HEK293T (cell line): Measurements from ENCODE around the gene MTA1.

Experiments used
- ARNT ChIP-seq: fragments of 450-650 bp; IDR thresholded peaks from 2 replicates; pipeline ENCODE4 v1.6.1; 2017; ENCODE audit warnings: mild to moderate bottlenecking
- CTBP1 ChIP-seq: fragments of 450-650 bp; IDR thresholded peaks from 2 replicates; pipeline ENCODE4 v1.6.1; 2016; ENCODE audit warnings: borderline replicate concordance
- ELF4 ChIP-seq: fragments of 450-650 bp; IDR thresholded peaks from 2 replicates; pipeline ENCODE4 v1.6.1; 2017; ENCODE audit warnings: antibody characterized with exemption
- FOXA1 ChIP-seq: fragments of 450-650 bp; IDR thresholded peaks from 2 replicates; pipeline ENCODE4 v1.6.1; 2016; ENCODE audit warnings: mild to moderate bottlenecking
- FOXK2 ChIP-seq: fragments of 450-650 bp; IDR thresholded peaks from 2 replicates; pipeline ENCODE4 v1.6.1; 2016; ENCODE audit warnings: mild to moderate bottlenecking
- FOXM1 ChIP-seq: fragments of 450-650 bp; IDR thresholded peaks from 2 replicates; pipeline ENCODE4 v1.6.1; 2017; ENCODE audit warnings: mild to moderate bottlenecking, borderline replicate concordance
- HDGF ChIP-seq: fragments of 450-650 bp; IDR thresholded peaks from 2 replicates; pipeline ENCODE4 v1.6.1; 2017; ENCODE audit warnings: antibody characterized with exemption, borderline replicate concordance
- LEF1 ChIP-seq: fragments of 450-650 bp; IDR thresholded peaks from 2 replicates; pipeline ENCODE4 v1.6.1; 2017; ENCODE audit warnings: mild to moderate bottlenecking, borderline replicate concordance
- NFRKB ChIP-seq: fragments of 450-650 bp; IDR thresholded peaks from 2 replicates; pipeline ENCODE4 v1.6.1; 2016; ENCODE audit warnings: mild to moderate bottlenecking, moderate library complexity
- SP1 ChIP-seq: fragments of 450-650 bp; IDR thresholded peaks from 2 replicates; pipeline ENCODE4 v1.6.1; 2017
- SUZ12 ChIP-seq: fragments of 450-650 bp; IDR thresholded peaks from 2 replicates; pipeline ENCODE4 v1.6.1; 2016; ENCODE audit warnings: mild to moderate bottlenecking
- TARDBP ChIP-seq: fragments of 450-650 bp; IDR thresholded peaks from 2 replicates; pipeline ENCODE4 v1.6.1; 2016
- ZNF384 ChIP-seq: fragments of 450-650 bp; IDR thresholded peaks from 2 replicates; pipeline ENCODE4 v1.6.1; 2016
- TF ChIP-seq, protein P1 (sequence below): fragments of 450-650 bp; IDR thresholded peaks from 2 replicates; pipeline ENCODE4 v1.6.1; 2016

DNA sequence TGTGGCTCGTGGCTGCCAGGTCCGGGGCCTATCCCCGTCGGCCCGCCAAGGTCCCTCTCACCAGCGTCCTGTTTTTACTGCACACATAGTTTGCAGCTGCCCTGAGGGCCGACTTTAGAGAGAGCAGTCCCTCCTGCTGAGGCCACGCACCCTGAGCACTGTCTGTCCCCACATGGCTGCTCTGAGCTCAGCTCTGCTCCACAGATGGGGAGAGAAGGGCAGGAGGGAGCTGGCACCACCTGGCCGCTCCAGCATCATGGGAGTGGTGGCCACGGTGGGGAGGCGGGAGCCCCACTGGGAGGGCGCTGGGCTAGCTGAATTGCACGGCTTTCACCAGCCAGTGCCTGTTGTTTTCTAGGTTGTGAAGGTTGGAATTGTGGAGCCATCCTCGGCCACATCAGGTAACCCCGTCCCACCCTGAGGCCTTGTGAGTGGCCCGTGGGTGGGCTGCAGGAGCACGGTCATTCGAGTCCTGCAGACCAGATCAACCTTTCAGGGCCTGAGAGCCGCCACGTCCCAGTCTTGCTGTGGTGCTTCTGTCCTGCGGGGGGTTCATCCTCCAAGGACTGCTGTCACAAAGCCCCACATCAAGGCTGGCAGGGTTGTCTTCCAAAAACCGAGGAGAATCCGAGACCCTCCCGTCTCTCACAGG, 28.7 kb upstream of the MTA1 start:
- TF ChIP-seq, protein P1, sequence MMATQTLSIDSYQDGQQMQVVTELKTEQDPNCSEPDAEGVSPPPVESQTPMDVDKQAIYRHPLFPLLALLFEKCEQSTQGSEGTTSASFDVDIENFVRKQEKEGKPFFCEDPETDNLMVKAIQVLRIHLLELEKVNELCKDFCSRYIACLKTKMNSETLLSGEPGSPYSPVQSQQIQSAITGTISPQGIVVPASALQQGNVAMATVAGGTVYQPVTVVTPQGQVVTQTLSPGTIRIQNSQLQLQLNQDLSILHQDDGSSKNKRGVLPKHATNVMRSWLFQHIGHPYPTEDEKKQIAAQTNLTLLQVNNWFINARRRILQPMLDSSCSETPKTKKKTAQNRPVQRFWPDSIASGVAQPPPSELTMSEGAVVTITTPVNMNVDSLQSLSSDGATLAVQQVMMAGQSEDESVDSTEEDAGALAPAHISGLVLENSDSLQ: no peak
- TF ChIP-seq HDGF (no peak), FOXK2 (no peak), NFRKB (no peak), SUZ12 (no peak), ARNT (no peak), SP1 (no peak), ELF4 (no peak), ZNF384 (no peak), LEF1 (no peak), CTBP1 (no peak), FOXM1 (no peak), FOXA1 (no peak), TARDBP (no peak)
